ENCODE results near the gene AFF3.

DNA sequence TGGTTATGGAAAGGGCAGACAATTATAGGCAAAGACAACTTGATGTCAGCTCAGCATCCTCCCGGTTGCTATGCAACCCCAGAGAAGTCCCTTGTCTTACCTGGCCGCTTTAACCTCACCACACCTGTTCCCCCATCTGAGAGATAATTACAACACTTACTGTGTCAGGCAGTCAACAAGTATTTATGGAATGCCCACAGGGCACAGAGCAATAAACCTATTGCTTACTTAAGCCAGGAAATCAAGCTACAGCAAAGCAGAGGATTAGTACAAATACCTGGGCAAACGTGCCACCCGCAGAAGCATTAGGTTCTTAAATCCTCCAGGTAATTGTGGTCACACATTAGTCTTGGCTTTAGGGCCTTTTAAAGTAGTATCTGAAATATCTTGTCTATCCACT lies 332.2 kb downstream of the AFF3 start:
- TF ChIP-seq, protein P1, sequence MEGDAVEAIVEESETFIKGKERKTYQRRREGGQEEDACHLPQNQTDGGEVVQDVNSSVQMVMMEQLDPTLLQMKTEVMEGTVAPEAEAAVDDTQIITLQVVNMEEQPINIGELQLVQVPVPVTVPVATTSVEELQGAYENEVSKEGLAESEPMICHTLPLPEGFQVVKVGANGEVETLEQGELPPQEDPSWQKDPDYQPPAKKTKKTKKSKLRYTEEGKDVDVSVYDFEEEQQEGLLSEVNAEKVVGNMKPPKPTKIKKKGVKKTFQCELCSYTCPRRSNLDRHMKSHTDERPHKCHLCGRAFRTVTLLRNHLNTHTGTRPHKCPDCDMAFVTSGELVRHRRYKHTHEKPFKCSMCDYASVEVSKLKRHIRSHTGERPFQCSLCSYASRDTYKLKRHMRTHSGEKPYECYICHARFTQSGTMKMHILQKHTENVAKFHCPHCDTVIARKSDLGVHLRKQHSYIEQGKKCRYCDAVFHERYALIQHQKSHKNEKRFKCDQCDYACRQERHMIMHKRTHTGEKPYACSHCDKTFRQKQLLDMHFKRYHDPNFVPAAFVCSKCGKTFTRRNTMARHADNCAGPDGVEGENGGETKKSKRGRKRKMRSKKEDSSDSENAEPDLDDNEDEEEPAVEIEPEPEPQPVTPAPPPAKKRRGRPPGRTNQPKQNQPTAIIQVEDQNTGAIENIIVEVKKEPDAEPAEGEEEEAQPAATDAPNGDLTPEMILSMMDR (IDR thresholded peaks at IDR 0.05), result no peak
- TF ChIP-seq POLR2A (IDR thresholded peaks at IDR 0.05), result no peak
